ENCODE data around the gene BCL7B.

GRCh38 chr7:73547841-73548240, 9.6 kb downstream of the BCL7B start:
- no peak for TF ChIP-seq POLR2A (IDR thresholded peaks at IDR 0.05)
- no peak for TF ChIP-seq CTCF (IDR thresholded peaks at IDR 0.05)
- no peak for TF ChIP-seq POLR2AphosphoS5 (IDR thresholded peaks at IDR 0.05)
- no peak for TF ChIP-seq EP300 (IDR thresholded peaks at IDR 0.05)
